SK-N-MC (cell line): Measurements from ENCODE around the gene TPH1.

Source experiments
- FOXP2 ChIP-seq: optimal IDR thresholded peaks from 2 replicates; pipeline ENCODE3; 2011; ENCODE audit warnings: mild to moderate bottlenecking, moderate library complexity; ENCODE audit not compliant: insufficient read depth; ENCODE audit errors: extremely low read length, control extremely low read depth
- POLR2AphosphoS5 ChIP-seq: IDR thresholded peaks from 2 replicates; pipeline ENCODE4 v1.6.1; 2012; ENCODE audit warnings: mild to moderate bottlenecking, low read depth, low read length, borderline replicate concordance

GRCh38 chr11:18013790-18014507 is 32.1 kb downstream of the TPH1 start:
- TF ChIP-seq POLR2AphosphoS5 (no peak), FOXP2 (no peak)
